ENCODE results near the gene ALPL.
"Not testable (repeated sequence)": the region's sequence is repeated elsewhere in the genome, so short reads cannot be mapped to it uniquely, and the experiment has no call there.

ALPL gene

DNA sequence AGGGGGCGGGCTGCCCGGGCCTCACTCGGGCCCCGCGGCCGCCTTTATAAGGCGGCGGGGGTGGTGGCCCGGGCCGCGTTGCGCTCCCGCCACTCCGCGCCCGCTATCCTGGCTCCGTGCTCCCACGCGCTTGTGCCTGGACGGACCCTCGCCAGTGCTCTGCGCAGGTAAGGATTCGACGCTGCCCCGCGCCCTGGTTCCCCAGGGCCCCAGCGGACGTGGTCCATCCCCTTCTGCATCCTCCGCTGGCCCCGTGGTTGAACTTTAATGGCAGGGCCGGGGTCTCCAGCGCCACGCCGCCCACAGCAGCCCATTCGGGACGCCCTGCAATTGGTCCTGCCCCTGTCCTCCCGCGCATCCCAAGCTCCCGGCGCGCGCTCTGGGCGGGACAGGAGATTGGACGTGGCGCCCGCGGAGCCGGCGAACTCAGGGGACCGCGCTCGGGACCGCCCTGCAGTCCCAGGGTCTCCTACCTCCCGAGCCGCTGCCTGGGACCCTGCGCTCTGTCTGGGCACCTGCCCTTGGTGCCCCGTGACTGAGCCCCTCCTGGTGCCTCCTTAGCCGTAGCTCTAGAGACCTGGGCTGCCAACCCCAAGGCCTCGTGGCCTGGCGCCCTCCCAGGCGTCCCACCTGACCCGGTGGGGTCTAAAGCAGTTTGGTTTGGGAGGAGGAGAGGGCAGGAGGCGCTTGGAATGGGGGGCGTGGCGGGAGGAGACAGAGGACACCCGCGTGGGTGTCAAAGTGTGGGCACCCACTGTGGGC lies at the start of gene ALPL:
TSS of gene ALPL (plus strand) at position 73 of the 762 bp plus-strand sequence. CDS start 44,659 bp downstream, outside the sequence.
- no peak for DNase-seq

DNA sequence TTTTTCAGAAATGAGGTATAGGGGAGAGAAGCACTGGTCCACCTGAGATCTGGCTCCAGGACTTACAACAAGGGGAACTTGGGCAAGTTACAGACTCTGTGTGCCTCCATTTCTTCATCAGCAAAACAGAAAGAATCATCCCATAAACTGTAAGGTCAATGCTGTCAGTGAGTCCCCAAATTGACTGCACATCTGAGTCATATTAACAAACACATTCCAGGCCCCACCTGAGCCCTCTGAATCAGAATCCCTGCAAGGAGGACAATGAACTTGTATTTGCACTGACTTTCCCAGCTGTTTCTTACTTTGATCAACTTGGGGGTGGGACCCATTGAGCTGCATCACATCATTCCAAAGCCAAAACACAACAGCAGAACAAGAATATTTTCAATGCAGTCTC lies 44.1 kb upstream of the ALPL start:
- DNase-seq: not testable (repeated sequence)

DNA sequence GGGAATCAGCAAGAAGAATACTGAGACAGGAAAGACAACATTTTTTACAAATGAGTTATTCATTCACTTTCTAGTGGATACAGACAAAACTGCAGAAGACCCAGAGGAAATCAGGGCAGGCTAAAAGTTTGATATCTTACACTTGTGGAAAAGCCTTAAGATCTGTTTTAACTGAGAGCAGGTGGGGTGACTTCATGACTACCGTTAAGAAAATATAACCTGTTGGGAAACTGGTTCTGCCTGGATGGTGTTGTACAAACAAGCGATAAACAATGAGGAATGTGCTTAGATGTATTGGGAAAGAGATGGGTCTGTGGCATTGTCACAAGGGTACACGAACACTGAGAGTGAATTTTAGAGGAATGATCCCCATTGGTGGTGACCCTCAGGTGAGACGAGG lies 41.3 kb upstream of the ALPL start:
- DNase-seq: not testable (repeated sequence)

DNA sequence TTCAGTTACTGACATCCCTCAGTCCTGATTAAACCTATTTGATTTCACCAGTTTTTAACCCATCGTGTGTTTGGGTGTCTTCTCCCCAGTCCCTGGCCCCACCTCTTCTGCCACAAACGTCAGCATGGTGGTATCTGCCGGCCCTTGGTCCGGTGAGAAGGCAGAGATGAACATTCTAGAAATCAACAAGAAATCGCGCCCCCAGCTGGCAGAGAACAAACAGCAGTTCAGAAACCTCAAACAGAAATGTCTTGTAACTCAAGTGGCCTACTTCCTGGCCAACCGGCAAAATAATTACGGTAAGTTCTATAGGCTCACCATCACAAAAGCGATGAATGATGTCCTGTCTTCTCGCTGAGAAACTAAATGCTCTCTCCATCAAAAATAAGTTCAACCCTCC lies 40.6 kb upstream of the ALPL start:
- peak; percentile 61 for DNase-seq

DNA sequence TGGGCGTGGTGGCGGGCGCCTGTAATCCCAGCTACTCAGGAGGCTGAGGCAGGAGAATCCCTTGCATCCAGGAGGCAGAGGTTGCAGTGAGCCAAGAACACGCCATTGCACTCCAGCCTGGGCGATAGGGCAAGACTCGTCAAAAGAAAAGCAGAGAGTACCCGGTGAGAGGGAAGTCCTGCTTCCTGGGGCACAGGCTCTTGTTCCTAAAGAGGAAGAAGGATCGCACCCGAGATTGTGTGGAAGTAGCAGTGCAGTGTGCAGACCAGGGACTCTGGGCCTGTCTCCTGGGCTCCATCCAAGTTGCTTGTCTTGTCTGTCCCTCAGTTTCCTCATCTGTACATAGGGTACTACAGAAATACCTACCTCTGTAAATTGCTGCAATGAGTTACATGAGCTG lies 39.6 kb upstream of the ALPL start:
- DNase-seq: no peak

DNA sequence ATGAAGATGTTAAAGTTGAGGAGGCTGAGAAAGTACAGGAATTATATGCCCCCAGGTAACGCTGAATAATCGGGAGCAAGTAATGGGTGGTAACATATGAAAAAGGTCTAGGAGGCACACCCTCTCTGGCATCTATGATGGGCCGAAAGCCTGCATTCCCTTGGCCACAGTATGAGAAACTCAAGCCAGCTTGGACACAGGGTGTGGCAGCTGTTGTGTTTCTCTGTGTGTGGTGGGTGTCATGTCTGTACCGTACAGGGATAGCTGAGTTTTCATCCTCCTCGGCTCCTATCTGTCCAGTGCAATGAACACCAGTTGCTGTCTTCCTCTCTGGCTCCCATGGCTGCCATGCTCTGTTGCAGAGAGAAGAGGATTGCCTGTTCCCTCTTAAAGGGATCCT lies 36.4 kb upstream of the ALPL start:
- DNase-seq: no peak

DNA sequence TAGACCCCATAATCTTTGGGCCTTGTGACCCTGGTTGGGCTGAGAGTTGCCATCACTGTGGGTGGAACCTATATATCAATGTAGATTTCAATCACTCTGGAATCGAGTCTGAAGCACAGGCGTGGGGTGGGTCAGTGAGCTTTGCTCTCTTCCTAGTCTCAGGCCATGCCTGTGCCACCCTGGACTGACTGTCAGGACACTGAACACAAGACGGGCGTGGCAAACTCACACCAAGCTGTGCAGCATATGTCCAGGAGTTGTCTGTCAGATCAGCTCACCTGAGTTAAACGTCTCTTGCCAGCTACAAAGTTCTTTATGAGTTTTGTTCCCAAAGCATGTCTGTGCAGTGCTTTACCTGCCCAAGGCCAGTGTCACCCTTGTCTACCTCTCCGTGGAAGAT lies 30.9 kb upstream of the ALPL start:
- no peak for DNase-seq

DNA sequence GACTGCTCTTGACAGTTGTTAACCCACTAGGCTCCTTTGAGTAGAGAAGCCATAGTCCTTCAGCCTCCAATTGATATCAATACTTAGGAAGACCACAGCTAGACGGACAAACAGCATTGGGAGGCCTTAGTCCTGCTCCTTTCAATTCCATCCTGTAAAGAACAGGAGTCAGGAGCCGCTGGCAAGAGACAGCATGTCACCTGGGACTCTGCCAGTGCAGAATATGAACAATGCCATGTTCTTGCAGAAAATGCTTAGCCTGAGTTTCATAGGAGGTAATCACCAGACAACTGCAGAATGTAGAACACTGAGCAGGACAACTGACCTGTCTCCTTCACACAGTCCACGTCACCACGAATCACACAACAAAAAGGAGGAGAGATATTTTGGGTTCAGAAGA lies 25.3 kb upstream of the ALPL start:
- peak; percentile 25 for DNase-seq

DNA sequence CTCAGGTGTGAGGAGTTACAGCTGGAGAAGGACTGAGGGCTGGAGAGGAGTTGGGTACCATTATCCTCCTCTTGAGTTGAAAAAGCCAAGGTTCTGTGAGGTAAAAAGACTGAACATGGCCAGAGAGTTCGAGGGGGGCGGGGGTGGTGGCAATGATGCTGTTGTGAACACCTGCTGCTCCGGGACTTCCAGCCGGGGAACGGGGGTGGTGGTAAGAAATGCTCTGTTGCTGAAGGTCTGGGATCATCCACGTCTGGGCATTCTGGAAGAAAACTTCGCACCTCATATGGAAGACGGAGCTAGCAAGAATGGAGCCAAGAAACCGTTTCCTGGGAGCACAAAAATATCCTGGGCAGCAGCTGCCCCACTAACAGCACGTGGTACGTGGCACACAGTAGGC lies 20.1 kb upstream of the ALPL start:
- no peak for DNase-seq

DNA sequence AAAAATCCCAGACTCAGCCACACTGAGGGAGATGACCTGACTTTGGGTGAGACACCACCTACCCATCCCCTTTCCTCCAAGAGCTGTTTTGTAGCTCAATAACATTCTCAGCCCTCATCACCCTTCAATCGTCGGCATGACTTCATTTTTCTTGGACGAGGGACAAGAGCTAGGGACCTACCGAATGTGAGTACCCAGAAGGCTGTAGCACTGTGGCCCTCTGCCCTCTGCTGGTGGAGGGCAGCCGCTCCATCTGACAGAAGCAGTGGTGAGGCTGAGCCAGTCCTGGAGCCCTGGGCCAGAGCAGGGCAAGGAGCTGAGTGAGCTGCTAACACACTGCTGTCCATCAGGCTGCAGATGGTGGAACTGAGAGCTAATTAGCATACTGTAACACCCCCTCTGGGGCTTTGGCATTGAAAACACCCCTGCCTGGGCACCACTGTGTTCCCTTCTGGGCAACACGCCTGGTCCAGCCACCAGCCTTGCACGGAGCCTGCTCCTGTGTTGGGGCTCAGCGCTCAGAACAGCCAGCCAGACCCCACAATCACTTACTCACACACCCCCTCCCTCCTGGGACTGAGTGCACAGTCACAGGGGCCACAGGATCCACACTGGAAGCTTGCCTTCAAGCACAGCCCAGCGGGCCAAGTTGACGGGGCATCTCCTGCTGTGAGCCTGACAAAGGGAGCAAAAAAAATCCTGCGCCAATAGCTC lies 18.3 kb upstream of the ALPL start:
- DNase-seq: peak; percentile 60

DNA sequence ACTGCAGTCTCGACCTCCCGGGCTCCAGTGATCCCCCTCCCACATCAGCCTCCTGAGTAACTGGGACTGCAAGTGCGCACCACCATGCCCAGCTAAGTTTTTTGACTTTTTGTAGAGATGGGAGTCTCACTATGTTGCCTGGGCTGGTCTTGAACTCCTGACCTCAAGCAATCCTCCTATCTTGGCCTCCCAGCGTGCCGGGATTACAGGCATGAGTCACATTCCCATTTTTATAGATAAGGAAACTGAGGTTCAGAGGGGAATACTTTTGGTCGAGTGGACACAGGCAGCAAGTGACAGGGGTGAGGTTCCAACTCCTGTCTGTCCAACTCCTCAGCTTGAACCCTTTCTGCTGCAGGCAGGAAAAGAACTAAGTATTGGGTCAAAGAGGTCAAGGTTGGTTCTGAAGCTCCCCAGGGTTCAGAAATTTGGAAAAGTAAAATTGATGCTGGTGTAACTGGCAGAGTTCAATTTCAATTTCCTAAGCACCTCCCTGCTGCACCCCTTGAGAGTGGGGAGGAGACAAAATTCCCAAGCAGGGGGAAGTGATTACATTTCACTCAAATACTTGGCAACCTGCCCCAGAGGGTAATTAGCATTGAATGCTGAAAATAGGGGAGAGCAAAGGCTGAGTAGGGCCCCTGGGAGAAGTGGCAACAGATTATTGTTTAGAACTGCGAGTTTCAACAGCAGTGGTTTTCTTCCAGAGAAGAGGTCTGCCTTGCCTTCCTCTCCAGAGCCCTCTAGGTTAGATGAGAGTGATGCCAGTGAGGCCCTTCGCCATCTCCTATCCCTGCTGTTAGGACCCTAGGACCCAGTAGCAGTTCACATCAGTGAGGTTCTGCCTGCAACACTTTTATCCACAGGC lies 17.5 kb upstream of the ALPL start:
- DNase-seq: no peak

DNA sequence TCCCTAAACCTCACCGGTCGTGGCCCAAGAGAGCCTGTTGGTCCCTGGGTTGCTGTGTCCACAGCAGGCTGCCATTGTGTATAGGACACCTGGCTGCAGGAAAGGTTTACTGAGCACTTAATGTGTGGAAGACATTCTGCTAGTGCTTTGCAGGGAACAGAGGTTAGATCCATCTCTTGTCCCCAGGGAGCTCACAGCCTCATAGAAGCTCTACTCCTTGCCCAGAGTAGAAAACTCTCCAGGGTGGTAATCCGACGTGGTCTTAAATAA lies 16.9 kb upstream of the ALPL start:
- no peak for DNase-seq

DNA sequence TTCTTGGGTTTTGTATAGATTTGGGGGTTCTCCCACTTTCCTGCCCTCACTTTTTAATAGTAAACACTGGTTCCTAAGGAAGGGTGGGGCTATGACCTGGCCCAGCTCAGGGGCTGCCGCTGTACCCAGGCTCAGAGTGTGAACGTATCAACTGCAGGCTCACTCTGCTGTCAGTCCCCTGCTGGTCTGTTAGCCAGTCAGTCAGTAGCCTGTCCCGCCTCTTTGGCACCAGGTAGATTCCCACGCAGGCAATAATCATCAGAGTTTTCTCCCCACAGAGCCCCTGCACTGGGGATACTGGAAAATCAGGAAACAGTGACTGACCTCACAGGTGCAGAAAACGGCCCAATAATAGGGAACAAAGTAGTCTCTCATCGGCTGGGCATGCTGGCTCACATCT lies 15.0 kb upstream of the ALPL start:
- no peak for DNase-seq

DNA sequence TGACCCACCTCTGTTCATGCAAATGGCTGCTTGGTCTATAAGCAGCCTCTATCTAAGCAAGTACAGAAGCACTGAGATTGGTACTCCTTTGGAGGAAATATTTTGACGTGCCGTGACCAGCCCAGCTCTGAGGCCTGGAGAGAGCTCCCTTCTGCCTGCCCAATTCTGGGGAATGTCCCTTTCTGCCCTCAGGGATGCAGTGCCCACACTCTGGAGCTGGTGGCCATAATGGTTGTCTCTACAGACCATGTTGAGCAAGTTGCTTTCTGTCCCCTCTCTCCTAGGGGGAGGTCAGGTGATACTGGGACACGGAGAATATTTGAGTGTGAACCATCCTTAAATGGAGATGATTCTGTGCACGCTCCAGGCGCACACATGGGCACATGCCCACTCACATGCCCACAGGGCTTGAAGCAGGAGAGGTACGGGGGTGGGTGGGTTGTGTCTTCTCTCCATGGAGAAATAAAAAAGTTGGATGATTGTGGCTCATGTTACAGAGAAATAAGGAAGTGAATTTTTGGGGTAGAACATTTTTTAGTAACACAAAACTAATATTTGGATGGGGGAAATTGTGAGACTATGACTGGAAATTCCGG lies 13.9 kb upstream of the ALPL start:
- DNase-seq: no peak

DNA sequence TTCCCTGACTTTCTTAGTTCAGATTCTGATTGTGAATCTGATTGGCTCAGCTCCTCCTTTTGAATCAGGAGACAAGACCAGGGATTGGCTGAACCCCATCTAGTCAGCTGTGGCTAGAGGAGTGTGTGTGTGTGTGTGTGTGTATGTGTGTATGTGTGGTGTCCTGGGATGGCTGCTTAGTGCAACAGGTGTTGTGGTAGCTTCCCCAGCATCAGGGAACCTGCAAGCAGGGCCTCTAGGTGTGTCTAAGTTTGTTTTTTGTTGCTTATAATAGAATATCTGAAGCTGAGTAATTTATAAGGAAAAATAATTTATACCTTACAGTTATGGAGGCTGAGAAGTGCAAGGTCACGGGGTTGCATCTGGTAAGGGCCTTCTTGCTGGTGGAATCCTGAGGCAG lies 13.2 kb upstream of the ALPL start:
- no peak for DNase-seq

DNA sequence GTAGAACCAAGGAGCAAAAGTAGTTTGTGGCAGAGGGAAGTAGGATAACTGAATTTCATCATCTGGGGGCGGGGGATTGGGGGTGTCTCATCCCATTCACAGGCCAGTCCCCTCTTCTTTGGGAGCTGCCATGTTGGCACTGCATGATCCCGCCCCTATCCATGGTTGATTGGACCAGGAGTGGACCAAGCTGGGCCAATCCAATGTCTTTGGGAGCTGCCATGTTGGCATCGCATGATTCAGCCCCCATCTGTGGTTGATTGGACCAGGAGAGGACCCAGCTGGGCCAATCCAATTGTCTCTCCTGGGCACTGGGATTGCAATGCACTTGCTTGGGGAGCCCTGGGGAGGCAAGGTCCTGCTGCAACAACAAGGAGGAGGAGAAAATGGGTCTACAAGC lies 12.3 kb upstream of the ALPL start:
- DNase-seq: no peak

DNA sequence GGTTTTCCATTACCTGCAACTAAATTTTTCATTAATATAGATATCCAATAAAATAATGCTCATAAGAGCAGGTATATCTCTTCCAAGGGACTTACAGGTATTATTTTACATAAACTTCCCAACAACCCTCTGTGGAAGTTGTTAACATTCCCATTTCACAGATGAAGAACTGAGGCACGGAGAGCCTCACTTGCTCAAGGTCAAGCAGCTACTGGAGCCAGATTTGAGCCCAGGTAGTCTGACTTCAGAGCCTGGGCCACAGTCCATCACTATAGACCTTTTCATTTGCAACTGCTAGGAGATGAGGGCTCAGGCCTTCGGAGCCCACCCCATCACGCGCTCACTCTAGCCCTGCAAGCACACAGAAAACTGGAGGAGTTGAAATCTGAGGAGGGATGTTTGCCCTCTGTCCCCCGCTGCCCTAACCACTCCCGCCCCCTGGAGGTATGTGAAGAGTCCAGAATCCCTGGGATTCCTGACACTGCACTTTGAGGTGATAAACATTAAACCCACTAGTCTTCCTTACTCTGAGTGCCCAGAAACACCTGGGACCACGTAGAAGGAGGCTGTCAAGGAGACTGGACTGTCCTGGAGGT lies 11.7 kb upstream of the ALPL start:
- DNase-seq: no peak

DNA sequence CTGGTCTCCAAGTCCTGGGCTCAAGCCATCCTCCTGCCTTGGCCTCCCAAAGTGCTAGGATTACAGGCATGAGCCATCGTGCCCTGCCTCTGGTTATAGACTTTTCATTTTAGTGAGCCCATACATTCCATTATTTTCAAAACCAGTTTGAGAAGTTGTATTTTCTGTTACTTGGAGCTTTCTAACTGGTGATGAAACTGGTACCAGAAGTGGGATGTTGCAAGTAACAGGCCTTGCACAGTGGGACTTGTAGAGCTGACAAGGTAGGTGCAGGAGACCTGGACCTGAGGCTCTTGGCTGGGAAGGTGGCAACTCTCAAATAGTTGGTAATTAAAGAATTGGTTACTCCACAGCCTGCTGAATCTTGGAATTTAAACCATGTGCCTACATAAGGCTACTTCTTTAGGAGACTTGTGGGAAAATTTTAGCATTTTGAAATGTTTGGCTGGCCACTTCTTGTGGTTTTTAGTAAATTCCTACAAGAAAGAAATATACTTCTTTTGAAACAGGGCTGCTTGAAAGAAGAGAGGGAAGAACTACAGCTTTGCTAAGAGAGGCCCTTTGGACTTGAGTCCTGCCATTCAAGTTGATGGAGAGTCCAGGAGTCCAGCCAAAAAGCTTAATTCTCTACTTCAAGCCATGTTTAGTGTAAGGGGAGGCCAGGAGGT lies 9.8 kb upstream of the ALPL start:
- no peak for DNase-seq

DNA sequence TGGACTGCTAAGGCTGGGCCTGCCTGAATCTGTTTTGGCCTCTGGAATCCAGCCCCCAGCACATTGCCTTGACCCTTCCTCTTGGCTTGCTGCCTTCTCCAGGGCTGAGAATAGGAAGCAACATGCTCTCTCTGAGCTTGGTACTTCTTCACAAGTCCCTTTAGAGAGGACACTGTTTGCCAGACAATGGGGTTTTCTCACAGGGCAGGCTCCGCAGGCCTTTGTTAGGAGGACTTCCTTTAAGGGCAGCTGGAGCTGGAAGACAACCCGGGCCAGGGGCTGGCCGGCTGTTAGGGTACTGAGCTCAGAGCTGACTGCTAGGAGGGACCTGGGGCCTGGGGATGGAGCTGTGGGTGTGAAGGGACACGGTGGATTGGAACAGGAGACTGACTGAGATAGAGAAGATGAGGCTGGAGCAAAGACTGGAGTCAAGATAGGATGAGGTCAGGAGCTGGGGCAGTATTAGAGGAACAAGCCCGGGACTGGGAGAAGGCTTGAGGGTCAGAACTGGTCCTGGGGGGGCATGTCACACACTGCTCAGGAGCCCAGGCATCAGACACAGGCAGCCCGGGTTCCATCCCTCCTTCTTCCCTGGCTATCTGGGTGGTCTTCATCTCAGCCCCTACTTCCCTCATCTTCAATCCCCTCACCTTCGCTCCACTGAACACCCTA lies 5.4 kb upstream of the ALPL start:
- no peak for DNase-seq

DNA sequence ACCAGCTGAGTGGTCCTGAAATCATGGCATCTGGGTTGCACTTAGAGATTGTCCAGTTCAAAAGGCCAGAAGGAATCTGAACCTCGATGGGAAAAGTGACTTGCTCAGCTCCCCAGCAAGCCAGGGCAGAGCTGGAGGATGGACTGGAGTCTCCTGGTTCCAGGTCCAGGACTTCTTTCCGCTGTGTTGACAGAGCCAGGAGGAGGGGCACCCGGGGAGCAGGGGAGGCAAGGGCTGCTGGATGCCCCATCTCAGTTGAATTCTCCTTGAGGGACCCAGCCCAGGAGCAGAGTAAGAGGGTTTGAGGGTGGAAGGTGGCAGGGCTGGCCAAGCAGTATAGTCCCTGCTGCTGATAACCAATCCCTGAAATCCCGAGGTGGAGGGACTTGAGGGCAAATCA lies 2.4 kb upstream of the ALPL start:
- DNase-seq: no peak

DNA sequence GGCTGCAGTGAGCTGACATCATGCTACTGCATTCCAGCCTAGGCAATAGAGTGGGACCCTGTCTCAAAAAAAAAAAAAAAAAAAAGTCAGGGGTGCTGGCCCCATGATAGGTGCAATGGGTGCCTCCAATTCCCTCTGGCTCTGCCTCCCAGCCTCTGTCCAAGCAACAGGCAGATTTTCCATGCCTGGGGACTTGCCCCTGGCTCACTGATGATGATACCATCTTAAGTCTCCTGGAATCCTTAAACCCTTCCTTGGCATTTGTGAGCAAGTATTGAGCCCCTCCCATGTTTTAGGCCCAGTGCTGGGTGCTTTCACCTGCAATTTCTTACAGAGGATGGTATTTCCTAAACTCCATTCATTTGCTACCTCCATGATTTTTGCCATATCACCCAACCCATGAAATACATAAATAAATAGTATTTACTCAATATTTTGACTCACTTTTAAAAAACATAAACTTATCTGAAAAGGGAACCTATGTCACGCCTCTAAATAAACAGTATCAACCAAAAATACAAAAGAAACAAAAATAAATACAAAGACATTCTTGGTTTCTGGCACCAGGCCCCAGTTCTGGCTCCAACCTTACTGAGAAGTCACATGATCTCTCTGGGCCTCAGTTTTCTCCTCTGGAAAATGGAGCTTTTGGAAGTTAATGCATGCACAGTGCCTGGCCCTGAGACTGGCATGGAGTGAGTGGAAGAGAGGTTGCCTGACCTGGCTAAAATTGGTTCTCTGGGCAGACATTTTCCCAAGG lies 1.5 kb upstream of the ALPL start:
- DNase-seq: no peak
